Measurements from ENCODE around the gene RPAIN. TPM values are rescaled to one million over a fixed set of nuclear protein-coding genes. Genes with fewer than 3 reads are reported as not detected.
"Not testable (repeated sequence)": the region's sequence is repeated elsewhere in the genome, so short reads cannot be mapped to it uniquely, and the experiment has no call there.

RPAIN gene
- total RNA-seq, 1 donor from 2014 or later, result 168 TPM

DNA sequence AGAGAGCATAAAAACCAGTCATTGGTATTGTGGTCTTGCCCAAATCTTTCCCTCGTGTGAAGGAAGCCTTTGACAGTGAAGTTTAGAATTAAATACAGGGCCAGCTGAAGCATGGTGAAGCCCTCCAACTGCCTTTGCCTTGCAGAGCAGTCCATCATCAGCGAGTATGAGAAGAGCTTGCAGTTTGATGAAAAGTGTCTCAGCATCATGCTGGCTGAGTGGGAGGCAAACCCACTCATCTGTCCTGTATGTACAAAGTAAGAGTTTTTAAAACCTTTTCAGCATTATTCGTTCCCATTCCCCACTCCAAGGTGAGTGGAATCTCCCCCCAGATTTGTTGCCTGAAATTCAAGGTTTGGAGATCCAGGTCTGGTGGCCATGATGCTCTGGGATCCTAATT is 5.8 kb downstream of the RPAIN start:
- no peak overlapping the region for H3K4me3 Mint-ChIP-seq (ENCODE audit: unreplicated experiment)
- no peaks in the 10 kb centered on the region for H3K36me3 Mint-ChIP-seq (ENCODE audit: unreplicated experiment)
- no peaks in the 10 kb centered on the region for H3K27me3 Mint-ChIP-seq (ENCODE audit: unreplicated experiment)
- TF ChIP-seq, protein P1, sequence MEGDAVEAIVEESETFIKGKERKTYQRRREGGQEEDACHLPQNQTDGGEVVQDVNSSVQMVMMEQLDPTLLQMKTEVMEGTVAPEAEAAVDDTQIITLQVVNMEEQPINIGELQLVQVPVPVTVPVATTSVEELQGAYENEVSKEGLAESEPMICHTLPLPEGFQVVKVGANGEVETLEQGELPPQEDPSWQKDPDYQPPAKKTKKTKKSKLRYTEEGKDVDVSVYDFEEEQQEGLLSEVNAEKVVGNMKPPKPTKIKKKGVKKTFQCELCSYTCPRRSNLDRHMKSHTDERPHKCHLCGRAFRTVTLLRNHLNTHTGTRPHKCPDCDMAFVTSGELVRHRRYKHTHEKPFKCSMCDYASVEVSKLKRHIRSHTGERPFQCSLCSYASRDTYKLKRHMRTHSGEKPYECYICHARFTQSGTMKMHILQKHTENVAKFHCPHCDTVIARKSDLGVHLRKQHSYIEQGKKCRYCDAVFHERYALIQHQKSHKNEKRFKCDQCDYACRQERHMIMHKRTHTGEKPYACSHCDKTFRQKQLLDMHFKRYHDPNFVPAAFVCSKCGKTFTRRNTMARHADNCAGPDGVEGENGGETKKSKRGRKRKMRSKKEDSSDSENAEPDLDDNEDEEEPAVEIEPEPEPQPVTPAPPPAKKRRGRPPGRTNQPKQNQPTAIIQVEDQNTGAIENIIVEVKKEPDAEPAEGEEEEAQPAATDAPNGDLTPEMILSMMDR (IDR thresholded peaks at IDR 0.05; ENCODE audit: partially characterized antibody, unreplicated experiment), result no peak
- DNase-seq, result no peak
- H3K4me1 Mint-ChIP-seq (ENCODE audit: low read depth, unreplicated experiment), result peaks cover 24% of the 10 kb centered on the region
- H3K9me3 Mint-ChIP-seq (ENCODE audit: unreplicated experiment), result no peaks in the 10 kb centered on the region
- no peak overlapping the region for H3K27ac Mint-ChIP-seq (ENCODE audit: unreplicated experiment)

DNA sequence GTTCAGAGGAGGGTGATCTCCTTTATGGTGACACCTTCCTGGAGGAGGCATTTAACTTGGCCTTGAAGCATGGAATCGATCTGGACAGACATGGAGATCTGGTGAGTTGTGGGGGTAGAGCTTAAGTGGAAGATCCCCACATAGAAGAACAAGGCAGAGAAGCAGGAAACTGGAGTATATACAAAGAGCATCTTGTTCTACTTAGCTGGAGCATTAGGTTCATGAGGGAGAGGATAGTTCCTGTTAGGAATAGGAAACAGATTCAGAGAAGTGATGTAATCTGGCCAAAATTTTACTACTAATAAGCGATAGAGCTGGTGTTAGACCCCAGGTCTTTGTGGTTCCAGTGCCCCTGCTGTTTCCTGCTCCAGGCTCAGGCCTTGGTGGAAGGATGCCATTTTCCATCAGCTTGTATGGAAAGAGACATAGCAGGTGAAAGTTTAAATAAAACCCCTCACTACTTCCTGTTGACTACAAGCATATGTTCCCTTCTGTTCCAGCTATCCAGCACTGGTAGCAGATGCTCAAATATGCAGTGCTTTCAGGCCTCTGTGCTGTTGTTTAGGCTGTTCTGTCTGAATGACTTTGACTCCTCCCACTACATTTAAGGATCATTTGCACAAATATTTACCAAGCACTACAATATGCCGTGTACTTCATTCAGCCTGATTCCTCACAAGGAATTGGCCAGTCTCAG is 9.4 kb downstream of the RPAIN start:
- H3K4me1 Mint-ChIP-seq (ENCODE audit: low read depth, unreplicated experiment), result peaks cover 22% of the 10 kb centered on the region
- H3K27ac Mint-ChIP-seq (ENCODE audit: unreplicated experiment), result peak overlapping the region; percentile 82
- DNase-seq, result no peak
- no peaks in the 10 kb centered on the region for H3K9me3 Mint-ChIP-seq (ENCODE audit: unreplicated experiment)
- H3K27me3 Mint-ChIP-seq (ENCODE audit: unreplicated experiment), result no peaks in the 10 kb centered on the region
- TF ChIP-seq, protein P1 (IDR thresholded peaks at IDR 0.05; ENCODE audit: partially characterized antibody, unreplicated experiment), result no peak
- H3K36me3 Mint-ChIP-seq (ENCODE audit: unreplicated experiment), result peaks cover 4% of the 10 kb centered on the region
- peak overlapping the region; percentile 26 for H3K4me3 Mint-ChIP-seq (ENCODE audit: unreplicated experiment)

- H3K36me3 Mint-ChIP-seq (ENCODE audit: unreplicated experiment), result peaks cover 4% of the 10 kb centered on the region
- H3K27me3 Mint-ChIP-seq (ENCODE audit: unreplicated experiment), result no peaks in the 10 kb centered on the region
- H3K27ac Mint-ChIP-seq (ENCODE audit: unreplicated experiment), result peak overlapping the region; percentile 64
- H3K4me3 Mint-ChIP-seq (ENCODE audit: unreplicated experiment), result peak overlapping the region; percentile 47
- H3K4me1 Mint-ChIP-seq (ENCODE audit: low read depth, unreplicated experiment), result peaks cover 22% of the 10 kb centered on the region
- TF ChIP-seq, protein P1 (IDR thresholded peaks at IDR 0.05; ENCODE audit: partially characterized antibody, unreplicated experiment), result no peak
- no peaks in the 10 kb centered on the region for H3K9me3 Mint-ChIP-seq (ENCODE audit: unreplicated experiment)
- no peak for DNase-seq
Observed at GRCh38 chr17:5430413-5430999, 10.5 kb downstream of the RPAIN start.

DNA sequence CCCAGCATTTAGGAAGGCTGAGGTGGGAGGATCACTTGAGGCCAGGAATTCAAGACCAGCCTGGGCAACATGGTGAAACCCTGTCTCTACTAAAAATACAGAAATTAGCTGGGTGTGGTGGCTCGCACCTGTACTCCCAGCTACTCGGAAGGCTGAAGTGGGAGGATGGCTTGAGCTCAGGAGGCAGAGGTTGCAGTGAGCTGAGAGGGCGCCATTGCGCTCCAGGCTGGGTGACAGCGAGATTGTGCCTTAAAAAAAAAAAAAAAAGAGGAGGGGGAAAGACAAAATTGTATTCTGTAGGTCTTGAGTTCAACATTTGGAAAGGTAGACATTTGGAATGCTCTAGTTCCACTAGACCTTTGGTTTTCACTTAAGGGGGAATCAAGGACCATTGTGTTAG is 11.3 kb downstream of the RPAIN start:
- not testable (repeated sequence) for H3K36me3 Mint-ChIP-seq (ENCODE audit: unreplicated experiment); H3K27me3 Mint-ChIP-seq (ENCODE audit: unreplicated experiment); H3K4me3 Mint-ChIP-seq (ENCODE audit: unreplicated experiment); H3K9me3 Mint-ChIP-seq (ENCODE audit: unreplicated experiment); DNase-seq
- Mint-ChIP-seq H3K4me1 (ENCODE audit: low read depth, unreplicated experiment) (peaks cover 22% of the 10 kb centered on the region), H3K27ac (ENCODE audit: unreplicated experiment) (peak overlapping the region; percentile 3)

DNA sequence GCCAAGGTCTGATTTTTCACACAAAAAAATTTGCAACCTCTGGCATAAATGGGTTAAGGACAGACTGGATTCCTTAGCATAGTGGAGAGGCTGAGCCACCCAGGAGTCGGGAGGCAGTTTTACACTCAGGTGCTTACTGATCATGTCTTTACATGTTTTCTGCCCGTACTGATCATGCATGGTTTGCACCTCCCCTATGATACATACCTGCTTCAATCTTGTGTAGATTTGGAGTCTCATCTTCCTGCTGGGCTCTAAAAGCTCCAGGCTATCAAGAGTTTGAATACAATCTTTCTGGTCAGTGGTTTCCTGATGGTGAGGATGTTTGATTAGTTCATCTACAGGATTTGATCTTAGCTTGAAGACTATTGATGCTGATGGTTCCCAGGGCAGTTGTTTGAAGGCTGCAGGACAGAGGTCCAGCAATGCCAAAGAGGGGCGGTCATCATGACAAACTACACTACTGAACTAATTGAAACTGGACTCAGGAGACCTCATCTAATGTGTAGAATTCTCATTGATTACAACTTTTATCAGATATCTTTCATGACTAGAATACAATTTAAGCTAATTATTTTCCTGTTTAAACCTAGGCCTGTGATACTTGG is 12.1 kb downstream of the RPAIN start:
- Mint-ChIP-seq H3K4me3 (ENCODE audit: unreplicated experiment) (no peak overlapping the region), H3K36me3 (ENCODE audit: unreplicated experiment) (peaks cover 4% of the 10 kb centered on the region), H3K27me3 (ENCODE audit: unreplicated experiment) (no peaks in the 10 kb centered on the region), H3K27ac (ENCODE audit: unreplicated experiment) (peak overlapping the region; percentile 1), H3K9me3 (ENCODE audit: unreplicated experiment) (peaks cover 2% of the 10 kb centered on the region), H3K4me1 (ENCODE audit: low read depth, unreplicated experiment) (peaks cover 22% of the 10 kb centered on the region)
- TF ChIP-seq, protein P1 (IDR thresholded peaks at IDR 0.05; ENCODE audit: partially characterized antibody, unreplicated experiment), result no peak
- no peak for DNase-seq

Measured in glutamatergic neuron (in vitro differentiated cells).